Right atrium auricular region (tissue), 2 donors: Measurements from ENCODE around the gene FBXO24. TPM values are rescaled to one million over a fixed set of nuclear protein-coding genes. Genes with fewer than 3 reads are reported as not detected.

Experiments used
- DNase-seq: peaks from one replicate; pipeline ENCODE4 v3.0.0-alpha.2; 2019; ENCODE audit warnings: low spot score
- H3K27ac ChIP-seq, 2 donors: fragments of 200-600 bp; sonication (generic); 1 replicate in 1 of 2; 2 replicates in 1 of 2; pipeline ENCODE4 v1.5.1; 2016 to 2019
- H3K27me3 ChIP-seq, 2 donors: fragments of 200-600 bp; sonication (generic); one replicate each; pipeline versions ENCODE4 v1.5.1 to v1.6.0; 2017 to 2019
- H3K36me3 ChIP-seq: fragments of 200-600 bp; sonication (generic); one replicate; pipeline ENCODE4 v1.5.1; 2016
- H3K4me1 ChIP-seq, 2 donors: fragments of 200-600 bp; sonication (generic); one replicate each; pipeline versions ENCODE4 v1.5.1 to v1.6.0; 2017 to 2019
- H3K4me3 ChIP-seq, 2 donors: fragments of 200-600 bp; sonication (generic); 1 replicate in 1 of 2; 2 replicates in 1 of 2; pipeline ENCODE4 v1.5.1; 2017 to 2019; ENCODE audit warnings: mild to moderate bottlenecking in 1 of 2, moderate library complexity in 1 of 2
- H3K9me3 ChIP-seq, 2 donors: fragments of 200-600 bp; sonication (generic); one replicate each; pipeline ENCODE4 v1.5.1; 2019
- CTCF ChIP-seq, 2 donors: fragments of 200-600 bp; sonication (generic); IDR thresholded peaks; one replicate each; pipeline ENCODE4 v1.5.1; 2019; ENCODE audit warnings: antibody characterized with exemption in 2 of 2
- total RNA-seq, 2 donors: library from RNA; depleted of rRNA; stranded (reverse); fragments of >200 nt; gene quantifications; one replicate each; pipeline ENCODE4 v1.1.0, GENCODE V29; 2016

FBXO24 gene
- total RNA-seq, 2 donors from 2014 or later, result 0.20 TPM; not detected in 1

- Histone ChIP-seq H3K27ac (peak overlapping the region; percentile 94 to 97), H3K9me3 (no peaks in the 10 kb centered on the region), H3K4me3 (peak overlapping the region; percentile 84 to 96), H3K4me1 (peaks cover 0 to 43% of the 10 kb centered on the region in 2 donors), H3K27me3 (no peaks in the 10 kb centered on the region), H3K36me3 (peaks cover 26% of the 10 kb centered on the region)
- TF ChIP-seq CTCF (IDR thresholded peaks at IDR 0.05), result no peak
- no peak for DNase-seq
These were observed 1.2 kb upstream of the FBXO24 start for GRCh38 chr7:100584683-100585510.

GRCh38 chr7:100585511-100586265 is 440 bp upstream of the FBXO24 start, which contains the start of gene LRCH4:
LRCH4 (minus strand) TSS chr7:100586129; CDS start chr7:100586100, 29 bp downstream.
- H3K9me3 ChIP-seq, result no peaks in the 10 kb centered on the region
- peaks cover 0 to 51% of the 10 kb centered on the region in 2 donors for H3K4me1 ChIP-seq
- H3K36me3 ChIP-seq, result peaks cover 19% of the 10 kb centered on the region
- peak within 1 kb of the TSS; percentile 94 to 97 for H3K27ac ChIP-seq
- H3K27me3 ChIP-seq, result no peaks in the 10 kb centered on the region
- peak; percentile 67 for DNase-seq
- peak within 1 kb of the TSS; percentile 84 to 96 for H3K4me3 ChIP-seq
- no peak for TF ChIP-seq CTCF (IDR thresholded peaks at IDR 0.05)

- Histone ChIP-seq H3K4me3 (no peak overlapping the region), H3K4me1 (peaks cover 0 to 38% of the 10 kb centered on the region in 2 donors), H3K36me3 (no peaks in the 10 kb centered on the region), H3K27me3 (no peaks in the 10 kb centered on the region), H3K9me3 (no peaks in the 10 kb centered on the region), H3K27ac (no peak overlapping the region)
- no peak for DNase-seq
- peak in 1 of 2 donors; percentile 40 for TF ChIP-seq CTCF (IDR thresholded peaks at IDR 0.05)
These were observed 2.3 kb downstream of the FBXO24 start for GRCh38 chr7:100588438-100588837.

DNA sequence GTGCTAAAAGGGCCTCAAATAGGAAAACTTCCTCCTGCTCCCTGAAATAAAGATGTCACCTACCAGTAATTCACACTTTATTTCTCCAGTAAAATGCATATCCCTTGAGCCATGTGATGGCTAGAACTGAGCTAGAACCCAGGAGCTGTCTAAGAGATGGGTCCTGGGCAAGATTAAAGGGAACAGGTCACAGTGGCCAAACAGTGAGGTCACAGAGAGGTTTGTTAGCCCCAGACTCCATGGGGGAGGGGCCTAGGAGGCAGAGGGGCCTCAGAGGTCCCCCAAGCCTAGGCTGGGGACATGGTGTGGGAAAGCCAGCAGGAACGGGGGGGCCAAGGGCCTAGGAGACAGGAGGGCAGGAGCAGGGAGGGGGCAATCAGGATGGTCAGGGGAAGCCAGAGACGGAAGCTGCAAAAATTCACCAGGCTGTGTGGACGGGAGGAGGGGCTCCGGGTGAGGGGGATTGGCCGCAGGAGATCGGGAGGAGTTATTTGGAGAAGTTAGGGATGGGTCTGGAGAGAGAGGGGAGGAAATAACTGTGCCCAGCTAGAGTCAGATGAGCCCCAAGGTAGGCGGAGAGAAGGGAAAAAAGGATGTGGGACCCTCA is 3.3 kb downstream of the FBXO24 start:
- H3K27me3 ChIP-seq, result no peaks in the 10 kb centered on the region
- H3K4me1 ChIP-seq, result peaks cover 0 to 28% of the 10 kb centered on the region in 2 donors
- H3K27ac ChIP-seq, result peak overlapping the region; percentile 1 to 37
- no peaks in the 10 kb centered on the region for H3K9me3 ChIP-seq
- no peak for DNase-seq
- H3K36me3 ChIP-seq, result no peaks in the 10 kb centered on the region
- no peak for TF ChIP-seq CTCF (IDR thresholded peaks at IDR 0.05)
- H3K4me3 ChIP-seq, result peak overlapping the region in 1 of 2 donors; percentile 13

- peak overlapping the region; percentile 1 to 37 for H3K27ac ChIP-seq
These were observed 4.1 kb downstream of the FBXO24 start for GRCh38 chr7:100590077-100590737.

More at GRCh38 chr7:100590077-100590737, 4.1 kb downstream of the FBXO24 start:
- DNase-seq, result no peak
- Histone ChIP-seq H3K4me1 (peaks cover 0 to 21% of the 10 kb centered on the region in 2 donors), H3K4me3 (peak overlapping the region in 1 of 2 donors; percentile 13), H3K27me3 (no peaks in the 10 kb centered on the region), H3K9me3 (no peaks in the 10 kb centered on the region), H3K36me3 (no peaks in the 10 kb centered on the region)
- TF ChIP-seq CTCF (IDR thresholded peaks at IDR 0.05), result no peak
